ENCODE measurements around the gene ABCD3. TPM values are rescaled to one million over a fixed set of nuclear protein-coding genes. Genes with fewer than 3 reads are reported as not detected.

ABCD3 gene
- total RNA-seq, 1 donor from 2014 or later: 76.6 TPM

GRCh38 chr1:94553931-94554330, 135.7 kb downstream of the ABCD3 start:
- Histone ChIP-seq H3K4me3 (no peak overlapping the region), H3K27me3 (ENCODE audit: low read depth) (no peaks in the 10 kb centered on the region), H3K27ac (replicated peaks) (no peak overlapping the region), H3K9me3 (replicated peaks) (no peaks in the 10 kb centered on the region), H3K36me3 (no peaks in the 10 kb centered on the region), H3K4me1 (peaks cover 16% of the 10 kb centered on the region)
- intact Hi-C loops (cut with micrococcal nuclease): no loop called here
- DNase-seq: no peak
- no peak for TF ChIP-seq CTCF (IDR thresholded peaks at IDR 0.05; ENCODE audit: borderline replicate concordance)

GRCh38 chr1:94554580-94554979, 136.4 kb downstream of the ABCD3 start:
- TF ChIP-seq CTCF (IDR thresholded peaks at IDR 0.05; ENCODE audit: borderline replicate concordance): no peak
- H3K4me3 ChIP-seq: no peak overlapping the region
- no peaks in the 10 kb centered on the region for H3K9me3 ChIP-seq (replicated peaks)
- peaks cover 16% of the 10 kb centered on the region for H3K4me1 ChIP-seq
- H3K27ac ChIP-seq (replicated peaks): no peak overlapping the region
- intact Hi-C loops (cut with micrococcal nuclease): no loop called here
- no peaks in the 10 kb centered on the region for H3K27me3 ChIP-seq (ENCODE audit: low read depth)
- no peaks in the 10 kb centered on the region for H3K36me3 ChIP-seq
- DNase-seq: no peak

GRCh38 chr1:94555091-94555490, 136.9 kb downstream of the ABCD3 start:
- no peak for TF ChIP-seq CTCF (IDR thresholded peaks at IDR 0.05; ENCODE audit: borderline replicate concordance)
- no peaks in the 10 kb centered on the region for H3K9me3 ChIP-seq (replicated peaks)
- no peaks in the 10 kb centered on the region for H3K27me3 ChIP-seq (ENCODE audit: low read depth)
- intact Hi-C loops (cut with micrococcal nuclease): no loop called here
- no peak overlapping the region for H3K4me3 ChIP-seq
- no peaks in the 10 kb centered on the region for H3K36me3 ChIP-seq
- DNase-seq: no peak
- H3K27ac ChIP-seq (replicated peaks): no peak overlapping the region
- peaks cover 16% of the 10 kb centered on the region for H3K4me1 ChIP-seq

- TF ChIP-seq CTCF (IDR thresholded peaks at IDR 0.05; ENCODE audit: borderline replicate concordance): no peak
- no peaks in the 10 kb centered on the region for H3K36me3 ChIP-seq
- H3K27me3 ChIP-seq (ENCODE audit: low read depth): no peaks in the 10 kb centered on the region
- no peak overlapping the region for H3K27ac ChIP-seq (replicated peaks)
- H3K4me1 ChIP-seq: no peaks in the 10 kb centered on the region
- intact Hi-C loops (cut with micrococcal nuclease): no loop called here
- DNase-seq: no peak
- no peak overlapping the region for H3K4me3 ChIP-seq
- H3K9me3 ChIP-seq (replicated peaks): no peaks in the 10 kb centered on the region
Measured at GRCh38 chr1:94559921-94560320, 141.7 kb downstream of the ABCD3 start.

GRCh38 chr1:94560333-94560732, 142.1 kb downstream of the ABCD3 start:
- Histone ChIP-seq H3K4me1 (no peaks in the 10 kb centered on the region), H3K27me3 (ENCODE audit: low read depth) (no peaks in the 10 kb centered on the region), H3K36me3 (no peaks in the 10 kb centered on the region), H3K9me3 (replicated peaks) (no peaks in the 10 kb centered on the region), H3K27ac (replicated peaks) (no peak overlapping the region), H3K4me3 (no peak overlapping the region)
- DNase-seq: no peak
- intact Hi-C loops (cut with micrococcal nuclease): no loop called here
- TF ChIP-seq CTCF (IDR thresholded peaks at IDR 0.05; ENCODE audit: borderline replicate concordance): no peak

Data from left ventricle myocardium inferior (tissue), 1 donor.